OCI-LY3 (cell line): ENCODE measurements around the gene FCF1.

Experiments
- H2AFZ ChIP-seq: fragments of 200-600, 300-600 bp; shearing (Covaris generic); 2 replicates; pipeline ENCODE4 v1.6.0; 2014; ENCODE audit warnings: antibody characterized with exemption, low read depth, low read length
- H3K27ac ChIP-seq: fragments of 200-600, 300-600 bp; sonication (generic); 2 replicates; pipeline ENCODE4 v1.5.1; 2014; ENCODE audit warnings: mild to moderate bottlenecking, low read length, moderate library complexity, mixed read lengths
- H3K27me3 ChIP-seq: fragments of 200-600, 300-600 bp; sonication (generic); 2 replicates; pipeline ENCODE4 v1.6.1; 2014; ENCODE audit warnings: low read depth, low read length, mixed read lengths
- H3K36me3 ChIP-seq: fragments of 200-600, 300-600 bp; sonication (generic); replicated peaks from 2 replicates; pipeline ENCODE3; 2014; ENCODE audit warnings: low read depth, low read length, mixed read lengths
- H3K4me1 ChIP-seq: fragments of 300-600, 200-600 bp; sonication (generic); 2 replicates; pipeline ENCODE4 v1.6.1; 2014; ENCODE audit warnings: low read length, mixed read lengths
- H3K4me2 ChIP-seq: fragments of 200-600, 300-600 bp; sonication (generic); 2 replicates; pipeline ENCODE4 v1.6.1; 2014; ENCODE audit warnings: low read length, mixed read lengths
- H3K4me3 ChIP-seq: fragments of 300-600, 200-600 bp; sonication (generic); 2 replicates; pipeline ENCODE4 v1.5.1; 2014; ENCODE audit warnings: antibody characterized with exemption, mild to moderate bottlenecking, low read length, moderate library complexity
- H3K79me2 ChIP-seq: fragments of 300-600, 200-600 bp; shearing (Covaris generic); 2 replicates; pipeline ENCODE4 v1.6.1; 2014; ENCODE audit warnings: mild to moderate bottlenecking, low read length, mixed read lengths
- H3K9ac ChIP-seq: fragments of 300-600, 200-600 bp; shearing (Covaris generic); 2 replicates; pipeline ENCODE4 v1.6.0; 2014; ENCODE audit warnings: mild to moderate bottlenecking, low read length, moderate library complexity
- H3K9me3 ChIP-seq: fragments of 200-600, 300-600 bp; shearing (Covaris generic); 2 replicates; pipeline ENCODE4 v1.6.1; 2014; ENCODE audit warnings: low read length, mixed read lengths; ENCODE audit not compliant: insufficient read depth
- H4K20me1 ChIP-seq: fragments of 200-600, 300-600 bp; sonication (generic); 2 replicates; pipeline ENCODE4 v1.6.1; 2016; ENCODE audit warnings: low read length, mixed read lengths; ENCODE audit not compliant: insufficient read depth
- EZH2phosphoT487 ChIP-seq: fragments of 200-600 bp; shearing (Covaris generic); IDR thresholded peaks from 2 replicates; pipeline ENCODE4 v1.6.1; 2018; ENCODE audit warnings: antibody characterized with exemption, mixed run types, low read depth
- TF ChIP-seq, protein P1 (sequence below): fragments of 200-600, 300-600 bp; sonication (generic); IDR thresholded peaks from 2 replicates; pipeline ENCODE4 v1.5.1; 2014; ENCODE audit warnings: antibody characterized with exemption, low read length, low read depth

The FCF1 gene

GRCh38 chr14:74739293-74740030 is 26.5 kb downstream of the FCF1 start:
- Histone ChIP-seq H3K9me3 (no peaks in the 10 kb centered on the region), H3K27me3 (no peaks in the 10 kb centered on the region), H3K4me2 (no peak overlapping the region), H3K4me1 (no peaks in the 10 kb centered on the region), H4K20me1 (no peaks in the 10 kb centered on the region), H3K9ac (no peak overlapping the region), H3K36me3 (peaks cover 16% of the 10 kb centered on the region), H3K27ac (no peak overlapping the region), H3K4me3 (no peak overlapping the region), H2AFZ (no peak overlapping the region), H3K79me2 (no peaks in the 10 kb centered on the region)
- TF ChIP-seq EZH2phosphoT487, result no peak
- TF ChIP-seq, protein P1, sequence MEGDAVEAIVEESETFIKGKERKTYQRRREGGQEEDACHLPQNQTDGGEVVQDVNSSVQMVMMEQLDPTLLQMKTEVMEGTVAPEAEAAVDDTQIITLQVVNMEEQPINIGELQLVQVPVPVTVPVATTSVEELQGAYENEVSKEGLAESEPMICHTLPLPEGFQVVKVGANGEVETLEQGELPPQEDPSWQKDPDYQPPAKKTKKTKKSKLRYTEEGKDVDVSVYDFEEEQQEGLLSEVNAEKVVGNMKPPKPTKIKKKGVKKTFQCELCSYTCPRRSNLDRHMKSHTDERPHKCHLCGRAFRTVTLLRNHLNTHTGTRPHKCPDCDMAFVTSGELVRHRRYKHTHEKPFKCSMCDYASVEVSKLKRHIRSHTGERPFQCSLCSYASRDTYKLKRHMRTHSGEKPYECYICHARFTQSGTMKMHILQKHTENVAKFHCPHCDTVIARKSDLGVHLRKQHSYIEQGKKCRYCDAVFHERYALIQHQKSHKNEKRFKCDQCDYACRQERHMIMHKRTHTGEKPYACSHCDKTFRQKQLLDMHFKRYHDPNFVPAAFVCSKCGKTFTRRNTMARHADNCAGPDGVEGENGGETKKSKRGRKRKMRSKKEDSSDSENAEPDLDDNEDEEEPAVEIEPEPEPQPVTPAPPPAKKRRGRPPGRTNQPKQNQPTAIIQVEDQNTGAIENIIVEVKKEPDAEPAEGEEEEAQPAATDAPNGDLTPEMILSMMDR, result no peak

GRCh38 chr14:74747237-74747636 is 34.3 kb downstream of the FCF1 start:
- H3K4me1 ChIP-seq, result no peaks in the 10 kb centered on the region
- H3K9ac ChIP-seq, result no peak overlapping the region
- H4K20me1 ChIP-seq, result no peaks in the 10 kb centered on the region
- no peak overlapping the region for H3K4me2 ChIP-seq
- TF ChIP-seq, protein P1, result no peak
- TF ChIP-seq EZH2phosphoT487, result no peak
- H3K27me3 ChIP-seq, result no peaks in the 10 kb centered on the region
- no peaks in the 10 kb centered on the region for H3K36me3 ChIP-seq
- H3K27ac ChIP-seq, result no peak overlapping the region
- H3K9me3 ChIP-seq, result no peaks in the 10 kb centered on the region
- H3K79me2 ChIP-seq, result no peaks in the 10 kb centered on the region
- no peak overlapping the region for H3K4me3 ChIP-seq
- no peak overlapping the region for H2AFZ ChIP-seq

- TF ChIP-seq EZH2phosphoT487, result no peak
- TF ChIP-seq, protein P1, result no peak
- no peak overlapping the region for H3K4me2 ChIP-seq
Observed at GRCh38 chr14:74754157-74754556, 41.2 kb downstream of the FCF1 start.

DNA sequence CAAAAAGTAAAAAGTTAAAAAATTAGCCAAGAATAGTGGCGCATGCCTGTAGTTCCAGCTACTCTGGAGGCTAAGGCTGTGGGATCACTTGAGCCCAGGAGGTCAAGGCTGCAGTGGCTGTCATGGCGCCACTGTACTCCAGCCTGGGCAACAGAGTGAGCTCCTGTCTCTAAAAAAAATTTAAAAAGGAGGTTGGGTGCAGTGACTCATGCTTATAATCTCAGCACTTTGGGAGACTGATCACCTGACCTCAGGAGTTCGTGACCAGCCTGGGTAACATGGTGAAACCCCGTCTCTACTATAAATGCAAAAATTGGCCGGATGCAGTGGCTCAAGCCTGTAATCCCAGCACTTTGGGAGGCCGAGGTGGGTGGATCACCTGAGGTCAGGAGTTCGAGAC is 42.0 kb downstream of the FCF1 start:
- Histone ChIP-seq H2AFZ (no peak overlapping the region), H3K4me3 (no peak overlapping the region), H3K9me3 (no peaks in the 10 kb centered on the region), H3K9ac (no peak overlapping the region), H3K4me2 (no peak overlapping the region), H3K36me3 (no peaks in the 10 kb centered on the region), H3K27ac (no peak overlapping the region), H3K4me1 (no peaks in the 10 kb centered on the region), H3K27me3 (no peaks in the 10 kb centered on the region), H3K79me2 (no peaks in the 10 kb centered on the region), H4K20me1 (no peaks in the 10 kb centered on the region)
- TF ChIP-seq EZH2phosphoT487, result no peak
- TF ChIP-seq, protein P1, result no peak

More at GRCh38 chr14:74754157-74754556, 41.2 kb downstream of the FCF1 start:
- H2AFZ ChIP-seq, result no peak overlapping the region
- no peaks in the 10 kb centered on the region for H3K9me3 ChIP-seq
- no peaks in the 10 kb centered on the region for H3K36me3 ChIP-seq
- H3K4me3 ChIP-seq, result no peak overlapping the region
- no peak overlapping the region for H3K9ac ChIP-seq
- no peaks in the 10 kb centered on the region for H4K20me1 ChIP-seq
- no peak overlapping the region for H3K27ac ChIP-seq
- no peaks in the 10 kb centered on the region for H3K27me3 ChIP-seq
- H3K79me2 ChIP-seq, result no peaks in the 10 kb centered on the region
- no peaks in the 10 kb centered on the region for H3K4me1 ChIP-seq
